T follicular helper cell (primary cell): ENCODE measurements around the gene PPP2R5E.
"Not testable (repeated sequence)": the region's sequence is repeated elsewhere in the genome, so short reads cannot be mapped to it uniquely, and the experiment has no call there.

Experiments
- DNase-seq: peaks from one replicate; pipeline ENCODE4 v3.0.0-alpha.2; 2020; ENCODE audit warnings: low read depth
- total RNA-seq, 2 experiments: gene quantifications; one replicate each; lab custom pipeline; 2026; lab: John Stamatoyannopoulos, UW

PPP2R5E gene
- total RNA-seq, result 43.7 to 50.3 reads per million in 2 experiments

DNA sequence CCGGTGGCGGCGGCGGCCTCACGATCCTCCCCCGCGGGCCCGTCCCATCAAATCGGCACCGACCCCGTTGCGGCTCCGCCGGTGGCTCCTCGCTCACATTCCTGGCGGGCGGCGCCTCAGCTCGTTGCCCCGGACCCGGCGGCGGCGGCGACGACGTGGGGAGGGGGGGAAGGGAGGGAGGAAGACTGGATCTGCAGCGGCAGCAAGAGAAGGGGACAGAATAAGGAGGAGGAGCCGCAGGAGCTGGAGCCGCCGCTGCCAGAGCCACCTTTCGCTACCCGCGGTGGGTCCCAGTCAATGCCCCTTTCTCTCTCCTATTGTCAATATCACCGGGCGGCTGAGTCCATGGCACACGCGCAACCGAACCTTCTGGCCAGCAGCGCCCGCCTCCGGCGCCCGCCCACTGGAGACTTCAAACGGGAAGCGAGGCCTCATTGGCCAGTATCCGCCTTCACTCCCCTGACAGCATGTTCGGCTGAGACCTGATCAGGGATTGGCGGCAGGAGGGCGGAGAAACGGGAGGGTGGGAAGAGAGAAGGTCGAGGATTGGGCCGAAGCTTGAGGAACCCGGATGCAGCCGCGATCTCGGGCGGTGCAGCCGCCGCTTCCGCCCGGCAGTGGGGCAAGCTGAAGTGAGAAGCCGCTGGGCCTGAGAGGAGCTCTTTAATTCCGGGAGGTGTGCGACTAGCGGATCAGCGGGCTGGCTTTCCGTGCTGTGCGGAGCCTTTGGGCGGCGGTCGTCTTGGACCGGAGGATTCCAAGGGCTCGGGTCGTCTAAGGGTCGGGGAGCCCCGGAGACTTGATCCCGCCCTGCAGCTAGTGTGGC, at the start of gene PPP2R5E:
PPP2R5E (minus strand) TSS at position 378 of the 826 bp plus-strand sequence. CDS start 3,692 bp downstream, outside the sequence.
- peak; percentile 97 for DNase-seq

DNA sequence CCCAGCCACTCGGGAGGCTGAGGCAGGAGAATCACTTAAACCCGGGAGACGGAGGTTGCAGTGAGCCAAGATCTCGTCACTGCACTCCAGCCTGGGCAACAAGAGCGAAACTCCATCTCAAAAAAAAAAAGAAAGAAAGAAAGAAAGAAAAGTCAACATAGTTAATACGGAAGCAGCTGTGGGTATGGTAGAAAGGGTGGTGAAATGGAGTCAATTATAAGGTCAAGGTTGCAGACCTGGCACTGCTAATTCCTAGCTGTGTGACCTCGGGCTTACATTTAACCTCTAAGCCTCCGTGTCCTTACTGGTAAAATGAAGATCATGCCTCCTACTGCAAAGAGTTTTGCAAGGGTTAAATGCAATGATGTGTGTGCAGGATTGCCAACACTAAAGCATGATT, 39.9 kb upstream of the PPP2R5E start:
- DNase-seq, result not testable (repeated sequence)

DNA sequence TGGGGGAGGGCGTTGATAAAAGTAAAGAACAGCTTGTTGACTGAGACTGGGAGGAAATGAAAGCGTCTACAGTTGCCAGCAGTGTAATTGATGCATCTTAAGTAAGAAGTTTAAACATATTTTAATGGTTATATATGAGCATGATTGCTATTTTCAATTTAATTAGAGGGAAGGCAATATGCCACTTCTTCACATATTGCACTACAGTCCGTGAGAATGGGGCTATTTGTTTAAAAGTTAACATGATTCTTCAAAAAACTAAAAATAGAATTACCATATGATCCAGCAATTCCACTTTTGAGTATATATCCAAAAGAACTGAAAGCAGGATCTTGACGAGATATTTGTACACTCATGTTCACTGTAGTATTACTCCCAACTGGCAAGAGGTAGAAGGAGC, 38.3 kb upstream of the PPP2R5E start:
- no peak for DNase-seq

DNA sequence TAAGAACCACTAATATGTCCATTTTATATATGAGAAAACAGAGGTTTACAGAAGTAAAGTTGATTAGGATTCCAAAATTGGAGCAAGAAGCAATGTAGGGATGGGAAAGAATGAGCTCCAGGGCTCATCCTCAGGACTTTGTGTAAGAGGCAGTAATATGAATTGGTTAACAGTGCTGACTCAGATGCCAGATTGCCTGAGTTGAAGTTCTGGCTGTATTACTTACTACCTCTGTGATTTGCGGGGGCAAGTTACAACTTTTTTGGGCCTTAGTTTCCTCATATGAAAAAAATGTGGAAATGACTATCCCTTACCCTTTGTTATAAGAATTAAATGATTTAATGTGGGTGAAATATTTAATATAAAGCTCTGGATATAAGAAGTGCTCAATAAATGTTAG, 35.1 kb upstream of the PPP2R5E start:
- DNase-seq, result no peak

DNA sequence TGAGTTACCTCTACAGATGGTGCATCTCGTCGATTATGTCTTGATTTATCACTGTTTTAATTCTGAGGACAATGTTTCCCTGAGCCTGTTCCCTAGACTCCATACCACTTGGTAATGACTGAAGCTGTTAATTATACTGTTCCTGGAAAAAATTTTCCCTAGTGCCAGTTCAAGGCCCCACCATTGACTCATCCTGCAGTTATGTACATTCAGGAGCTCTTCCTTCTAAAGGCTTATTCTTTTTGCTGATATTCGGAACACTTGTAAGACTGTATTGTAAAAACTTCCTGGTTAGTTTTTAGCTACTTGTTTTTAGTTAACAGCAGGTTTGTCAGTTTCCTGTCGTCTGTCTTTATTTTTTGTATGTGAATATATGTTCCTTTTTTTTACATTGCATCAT, 30.4 kb upstream of the PPP2R5E start:
- DNase-seq, result no peak

DNA sequence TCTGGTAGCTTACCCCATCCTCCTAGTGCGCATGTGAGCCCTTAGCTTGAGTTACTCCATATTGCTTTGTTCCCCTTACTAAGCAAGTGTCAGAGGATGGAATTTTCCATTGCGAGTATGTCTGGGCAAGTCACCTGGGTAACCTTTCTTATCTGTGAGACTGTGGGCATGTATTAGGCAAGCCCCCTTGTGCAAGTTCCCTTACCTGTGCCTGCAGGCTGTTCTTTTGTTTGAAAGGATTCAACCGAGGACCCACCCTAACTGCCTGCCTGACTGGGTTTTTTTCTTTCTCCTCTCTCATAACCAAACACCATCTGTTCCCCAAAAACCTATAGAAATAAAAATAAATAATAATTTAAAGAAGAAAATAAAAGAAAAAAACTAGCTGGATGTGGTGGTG, 22.3 kb upstream of the PPP2R5E start:
- no peak for DNase-seq

DNA sequence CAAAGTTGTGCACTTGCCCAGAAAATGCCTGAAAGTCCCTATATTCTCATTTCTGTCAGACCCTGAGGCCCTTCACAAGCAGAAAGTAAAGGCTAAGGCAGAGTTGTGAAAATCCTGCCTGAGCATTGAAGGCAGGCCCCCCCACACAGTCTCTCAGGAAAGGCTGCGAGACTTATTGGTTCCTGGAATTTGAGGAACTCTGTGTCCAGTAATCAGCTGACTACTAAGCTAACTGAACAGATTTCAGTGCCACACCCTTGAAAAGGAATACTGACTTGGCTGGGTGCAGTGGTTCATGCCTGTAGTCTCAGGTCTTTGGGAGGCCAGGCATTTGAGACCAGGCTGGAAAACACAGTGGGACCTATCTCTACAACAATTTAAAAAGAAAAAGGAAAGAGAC, 21.1 kb upstream of the PPP2R5E start:
- DNase-seq, result no peak

DNA sequence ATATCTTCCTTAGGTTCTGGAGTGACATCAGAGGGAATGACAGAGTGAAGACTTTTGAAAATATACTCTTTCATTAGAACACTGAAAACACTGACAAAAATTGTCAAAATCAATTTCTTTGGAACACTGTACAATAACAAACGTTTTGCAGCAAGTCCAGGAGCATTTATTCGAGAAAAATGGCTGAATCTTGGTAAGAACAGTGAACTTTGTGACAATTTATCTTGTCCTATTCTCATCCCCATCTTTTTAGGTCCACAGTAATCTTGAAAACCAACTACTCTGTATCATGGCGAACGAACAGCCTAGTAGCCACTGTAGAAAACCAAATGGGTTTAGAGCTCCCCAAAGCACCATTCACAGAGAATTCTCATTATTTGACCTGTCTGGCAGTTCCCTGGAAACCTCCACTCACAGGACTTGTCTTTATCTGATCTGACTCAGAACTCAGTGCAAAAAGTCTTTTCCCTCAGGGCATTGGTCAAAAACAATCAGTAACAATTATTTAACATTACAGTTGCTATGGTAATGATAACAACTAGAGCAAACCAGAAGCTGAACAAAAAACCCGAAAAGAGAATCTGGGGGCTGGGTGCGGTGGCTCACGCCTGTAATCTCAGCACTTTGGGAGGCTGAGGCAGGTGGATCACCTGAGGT, 20.3 kb upstream of the PPP2R5E start:
- no peak for DNase-seq

DNA sequence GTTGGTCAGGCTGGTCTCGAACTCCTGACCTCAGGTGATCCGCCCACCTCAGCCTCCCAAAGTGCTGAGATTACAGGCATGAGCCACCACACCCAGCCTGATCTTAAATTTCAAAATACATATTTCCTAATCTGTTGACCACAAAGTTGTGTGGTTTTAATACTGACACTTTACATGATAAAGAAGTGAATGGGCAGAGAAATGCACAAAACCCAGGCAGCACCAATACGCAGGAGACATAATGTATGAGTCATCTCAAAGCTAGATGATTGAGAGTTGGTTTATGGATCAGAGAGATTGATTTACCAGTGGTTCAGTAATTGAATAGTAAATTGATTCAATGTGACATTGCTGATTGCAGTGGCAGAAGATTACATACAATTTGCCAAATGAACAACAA, 19.2 kb upstream of the PPP2R5E start:
- no peak for DNase-seq

DNA sequence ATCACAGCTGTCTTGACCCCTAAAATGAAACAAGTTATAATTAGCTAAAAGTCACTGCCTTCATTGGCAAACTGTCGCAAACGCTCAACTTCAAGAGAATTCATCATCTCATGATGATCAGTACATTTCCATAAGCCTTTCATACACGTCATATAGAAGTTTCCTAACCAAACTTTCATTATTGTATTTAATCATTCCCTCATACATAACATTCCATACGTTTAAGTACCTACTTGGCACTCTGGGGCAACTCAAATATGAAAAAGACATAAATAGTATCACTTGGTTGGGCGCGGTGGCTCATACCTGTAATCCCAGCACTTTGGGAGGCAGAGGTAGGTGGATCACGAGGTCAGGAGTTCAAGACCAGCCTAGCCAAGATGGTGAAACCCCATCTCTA, 12.4 kb upstream of the PPP2R5E start:
- no peak for DNase-seq

DNA sequence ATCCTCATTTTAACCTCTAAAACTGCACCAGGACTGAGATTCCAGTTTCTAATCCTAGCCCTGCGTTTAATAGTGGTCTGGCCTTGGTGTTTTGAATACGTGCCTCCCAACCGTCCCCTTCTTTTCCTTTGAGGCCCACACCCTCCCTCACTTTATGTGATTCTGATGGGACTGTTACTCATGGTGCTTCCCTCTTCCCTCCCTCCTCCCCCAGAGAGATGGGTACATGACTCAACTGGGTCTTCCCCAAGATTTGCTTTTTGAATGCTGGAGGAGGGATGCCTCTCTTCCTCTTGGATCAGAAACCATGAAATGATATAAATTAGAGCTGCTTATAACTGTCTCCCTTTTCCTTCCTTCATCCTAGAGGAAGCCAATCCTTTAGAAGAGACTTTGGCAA, 8.2 kb upstream of the PPP2R5E start:
- DNase-seq, result no peak

DNA sequence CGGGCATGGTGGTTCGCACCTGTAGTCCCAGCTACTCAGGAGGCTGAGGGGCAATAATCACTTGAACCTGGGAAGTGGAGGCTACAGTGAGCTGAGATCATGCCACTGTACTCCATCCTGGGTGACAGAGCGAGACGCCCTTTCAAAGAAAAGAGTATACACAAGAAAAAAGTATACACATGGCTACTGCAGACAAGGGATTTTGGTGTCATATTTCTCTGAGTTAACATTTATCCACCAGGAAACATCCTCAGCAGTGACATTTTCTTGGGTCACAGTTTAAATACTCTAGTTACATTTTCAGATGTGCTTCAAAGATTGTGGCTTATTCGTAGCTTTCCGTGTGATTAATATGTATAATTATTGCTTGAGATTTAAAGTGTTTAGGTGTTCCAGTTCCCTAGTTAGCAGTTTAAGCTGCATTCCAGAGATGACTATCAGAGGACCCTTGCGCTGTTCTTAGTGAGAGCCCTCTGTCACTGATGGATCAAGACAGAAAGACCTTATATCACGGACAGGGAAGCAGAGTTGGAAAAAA, 4.7 kb upstream of the PPP2R5E start:
- no peak for DNase-seq

DNA sequence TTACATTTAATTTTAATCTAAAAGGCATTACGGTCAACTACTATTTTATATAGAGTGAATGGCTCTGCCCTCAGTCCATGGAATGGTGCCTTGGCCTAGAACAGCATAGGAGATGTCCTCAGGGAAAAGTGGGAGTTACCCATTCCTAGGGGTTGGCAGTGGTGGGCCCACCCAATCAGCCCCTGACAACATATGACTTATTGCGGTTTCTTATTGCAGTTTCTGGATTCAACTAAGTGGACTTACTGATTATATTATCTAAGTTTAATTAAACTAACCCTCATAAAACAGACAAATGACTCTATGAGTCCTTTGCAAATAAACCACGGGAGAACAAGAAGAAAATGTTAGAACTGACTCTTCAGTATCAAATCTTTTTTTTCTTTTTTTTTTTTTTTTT, 2.3 kb upstream of the PPP2R5E start:
- no peak for DNase-seq

DNA sequence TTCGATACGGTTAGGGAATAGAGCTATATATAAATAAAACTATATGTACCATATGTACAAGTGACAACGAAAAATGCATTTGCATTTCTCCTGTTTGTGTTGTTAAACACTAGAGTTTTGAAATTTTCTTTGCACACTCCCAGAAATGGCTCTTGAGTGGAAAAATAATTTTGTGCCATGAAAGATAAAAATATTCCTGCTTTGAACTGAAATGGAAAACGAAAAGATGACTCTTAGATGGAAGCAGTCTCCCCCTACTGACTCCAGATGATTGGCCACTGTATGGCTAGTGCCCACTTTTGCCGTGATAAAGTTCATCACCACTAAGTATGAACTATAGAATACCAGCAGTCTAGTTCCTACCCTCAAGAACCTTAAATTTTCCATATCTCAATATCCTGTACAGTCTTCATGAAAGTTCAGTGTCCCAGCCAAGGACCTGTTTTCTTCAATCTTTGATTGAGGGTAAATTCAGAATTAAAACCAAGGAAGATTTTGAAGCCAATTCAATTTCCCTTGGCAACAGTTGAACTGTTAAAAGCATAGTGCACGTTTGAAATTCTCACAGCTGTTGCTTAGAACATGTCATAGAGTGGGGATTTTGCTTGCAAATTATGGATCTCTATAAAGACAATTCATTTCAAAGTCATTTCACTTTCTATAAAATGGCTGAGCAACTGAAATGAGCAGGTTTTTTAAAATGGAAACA, 1.6 kb upstream of the PPP2R5E start:
- DNase-seq, result no peak

DNA sequence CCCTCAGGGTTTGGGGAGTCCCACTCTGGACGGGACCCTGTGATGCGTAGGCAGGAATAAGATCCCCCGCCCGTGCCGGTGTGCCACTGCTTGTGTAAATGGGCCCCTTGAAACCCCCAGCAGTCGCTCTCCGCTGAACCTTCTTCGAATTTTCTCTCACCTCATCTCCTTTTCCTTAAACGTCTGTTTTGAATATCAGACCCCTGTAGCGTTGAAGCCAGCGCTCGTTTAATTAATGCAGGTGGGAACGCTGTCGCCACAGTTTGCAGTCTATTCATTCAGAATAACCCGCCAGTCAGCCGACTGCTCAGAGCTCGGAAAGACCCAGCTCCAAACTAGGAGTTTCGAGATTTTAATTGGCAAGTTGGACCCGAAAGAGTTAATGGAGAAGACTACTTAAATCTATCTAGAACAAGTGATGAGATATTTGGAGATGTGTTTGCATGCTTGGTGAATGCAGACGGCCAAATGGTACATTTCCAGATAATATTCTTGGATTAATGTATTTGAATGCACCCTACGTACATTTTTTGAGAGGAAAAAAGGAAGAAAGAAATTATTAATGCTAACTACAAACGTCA, 739 bp upstream of the PPP2R5E start:
- DNase-seq, result no peak

DNA sequence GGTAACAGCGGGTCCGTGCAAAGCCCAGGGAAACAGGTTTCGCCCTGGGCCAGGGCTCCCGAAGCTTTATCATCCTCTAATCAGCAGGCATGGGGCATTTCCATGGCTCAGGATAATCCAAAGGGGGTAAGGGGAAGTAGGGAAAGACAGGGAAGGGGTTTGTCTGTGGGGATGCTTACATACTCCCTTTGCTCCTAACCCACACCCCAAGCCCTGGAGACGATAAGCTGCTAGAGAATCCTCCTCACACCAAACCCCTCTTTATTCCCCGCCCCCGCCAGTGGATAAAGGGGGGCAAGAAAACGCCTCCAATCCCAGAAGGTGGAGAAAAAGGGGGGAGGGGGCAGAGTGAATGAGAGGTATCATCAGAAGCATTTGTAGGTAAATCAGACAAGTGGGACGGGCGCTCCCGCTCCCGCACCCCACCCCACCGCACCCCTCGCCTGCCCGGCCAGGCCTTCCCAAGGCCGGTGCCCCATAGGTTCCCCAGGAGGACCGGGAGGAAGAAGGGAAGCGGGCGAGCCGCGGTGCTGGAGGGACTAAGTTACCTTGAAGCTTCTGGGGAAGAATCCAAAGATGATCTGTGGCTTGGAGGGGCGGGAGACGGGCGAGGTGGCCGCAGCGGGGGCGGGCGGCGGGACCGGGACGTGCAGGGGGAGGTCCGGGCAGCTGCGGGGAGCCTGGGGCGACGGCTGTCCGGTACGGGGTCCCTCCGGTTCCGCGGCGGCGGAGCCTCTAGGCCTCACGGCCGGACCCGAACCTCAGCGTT, 762 bp downstream of the PPP2R5E start:
- no peak for DNase-seq

DNA sequence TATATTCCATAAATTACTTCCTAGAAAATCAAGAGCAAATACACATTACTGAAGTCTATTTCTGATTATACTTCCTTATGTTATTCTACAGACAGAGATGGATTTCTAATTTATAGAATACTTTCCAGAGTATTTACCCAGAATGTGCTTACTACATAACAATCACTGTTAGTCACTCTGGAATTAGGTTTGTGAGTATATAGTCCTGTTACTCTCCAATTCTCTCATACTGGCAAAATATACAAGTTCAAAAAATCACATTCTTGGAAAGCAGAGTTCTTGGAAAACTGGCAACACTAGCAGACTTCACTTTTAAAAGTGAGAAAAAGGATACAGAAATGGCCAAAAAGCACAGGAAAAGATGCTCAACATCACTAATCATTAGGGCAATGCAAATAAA, 7.3 kb downstream of the PPP2R5E start:
- DNase-seq, result no peak

DNA sequence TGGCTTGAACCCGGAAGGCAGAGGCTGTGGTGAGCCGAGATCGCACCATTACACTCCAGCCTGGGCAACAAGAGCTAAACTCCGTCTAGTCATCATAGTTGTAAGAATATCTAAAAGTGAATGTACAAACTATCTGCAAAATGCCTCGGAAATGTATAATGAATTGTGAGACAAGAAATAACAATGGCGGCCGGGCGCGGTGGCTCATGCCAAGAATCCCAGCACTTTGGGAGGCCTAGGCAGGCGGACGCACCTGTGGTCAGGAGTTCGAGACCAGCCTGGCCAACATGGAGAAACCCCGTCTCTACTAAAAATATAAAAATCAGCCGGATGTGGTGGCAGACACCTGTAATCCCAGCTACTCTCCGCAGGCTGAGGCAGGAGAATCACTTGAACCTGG, 9.7 kb downstream of the PPP2R5E start:
- DNase-seq, result no peak

DNA sequence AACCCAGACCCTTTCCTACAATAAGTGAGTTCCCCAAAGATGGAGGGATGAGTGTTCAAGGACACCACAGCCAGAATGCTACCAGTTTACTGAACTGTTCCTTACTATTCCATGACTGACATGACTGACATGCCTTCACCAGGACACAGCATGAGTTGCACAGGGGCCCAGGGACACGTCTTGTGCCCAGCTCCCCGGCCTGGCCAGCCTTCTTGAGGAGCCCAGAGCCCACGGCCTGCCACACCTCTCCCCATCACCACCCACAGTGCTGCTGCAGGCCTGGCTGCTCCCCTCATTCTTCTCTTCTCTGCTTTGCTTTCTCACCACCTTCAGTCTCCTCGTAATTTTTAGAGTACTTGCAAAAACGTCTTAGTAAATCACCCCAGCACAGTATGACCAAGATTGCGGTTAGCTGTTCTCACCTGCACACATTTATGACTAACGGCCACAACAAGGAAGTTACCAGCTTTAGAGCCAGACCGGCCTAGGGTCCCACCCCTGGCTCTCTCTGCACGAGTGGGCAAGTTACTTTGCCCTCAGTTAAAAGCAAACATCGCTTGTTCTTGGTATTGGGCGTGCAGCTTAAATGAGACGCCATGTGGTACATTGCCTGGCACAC, 18.5 kb downstream of the PPP2R5E start:
- DNase-seq, result no peak

DNA sequence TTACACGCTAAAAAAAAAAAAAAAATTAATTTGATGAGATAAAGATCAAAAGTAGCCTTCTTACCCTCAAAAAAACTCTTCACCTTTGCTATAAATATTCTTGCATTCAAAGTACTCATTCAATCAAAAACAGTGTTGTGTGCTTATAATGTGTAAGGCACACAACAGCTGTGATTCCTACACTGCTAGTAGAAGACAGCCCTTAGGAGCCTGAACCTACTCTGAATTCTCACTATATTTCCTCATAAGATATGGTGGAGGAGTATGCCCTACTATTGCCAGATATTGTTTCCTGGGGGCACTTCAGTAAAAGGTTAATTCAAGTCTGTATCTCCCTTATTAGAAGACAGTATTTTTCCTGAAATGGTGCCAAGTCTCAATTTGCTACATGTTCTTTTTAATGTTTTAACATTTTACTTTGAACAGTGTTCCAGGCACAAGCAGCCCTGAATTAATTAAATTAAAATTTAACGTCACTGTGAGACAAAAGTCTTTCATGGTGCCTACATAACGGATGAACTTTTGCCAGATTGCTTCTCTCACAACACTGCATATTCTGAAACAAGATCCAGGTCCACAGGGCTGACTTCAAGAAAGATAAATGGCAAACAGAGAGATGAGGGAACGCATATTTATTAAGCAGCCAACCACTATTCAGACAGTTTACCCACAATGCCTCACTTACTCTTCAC, 19.3 kb downstream of the PPP2R5E start:
- no peak for DNase-seq
